ENCODE results near the gene LCE1D.

Gene LCE1D

GRCh38 chr1:152811050-152811449, 14.5 kb downstream of the LCE1D start:
- no peak for DNase-seq (ENCODE audit: low read depth)
- TF ChIP-seq CTCF (IDR thresholded peaks at IDR 0.05; ENCODE audit: control insufficient read depth, extremely low read depth, insufficient read depth): no peak
- H3K4me3 ChIP-seq (ENCODE audit: low read depth, low read length): no peak overlapping the region

GRCh38 chr1:152811671-152812070, 15.2 kb downstream of the LCE1D start, which contains the start of gene LCE1B:
Gene LCE1B (plus strand): TSS chr1:152811971. CDS start chr1:152812447, 476 bp downstream.
- no peak within 1 kb of the TSS for H3K4me3 ChIP-seq (ENCODE audit: low read depth, low read length)
- no peak for DNase-seq (ENCODE audit: low read depth)
- TF ChIP-seq CTCF (IDR thresholded peaks at IDR 0.05; ENCODE audit: control insufficient read depth, extremely low read depth, insufficient read depth): no peak

GRCh38 chr1:152817309-152817708, 20.8 kb downstream of the LCE1D start:
- no peak for TF ChIP-seq CTCF (IDR thresholded peaks at IDR 0.05; ENCODE audit: control insufficient read depth, extremely low read depth, insufficient read depth)
- no peak overlapping the region for H3K4me3 ChIP-seq (ENCODE audit: low read depth, low read length)
- DNase-seq (ENCODE audit: low read depth): no peak

GRCh38 chr1:152823294-152823693, 26.8 kb downstream of the LCE1D start:
- no peak for DNase-seq (ENCODE audit: low read depth)
- no peak for TF ChIP-seq CTCF (IDR thresholded peaks at IDR 0.05; ENCODE audit: control insufficient read depth, extremely low read depth, insufficient read depth)
- no peak overlapping the region for H3K4me3 ChIP-seq (ENCODE audit: low read depth, low read length)

GRCh38 chr1:152824964-152825363, 28.4 kb downstream of the LCE1D start:
- TF ChIP-seq CTCF (IDR thresholded peaks at IDR 0.05; ENCODE audit: control insufficient read depth, extremely low read depth, insufficient read depth): no peak
- H3K4me3 ChIP-seq (ENCODE audit: low read depth, low read length): no peak overlapping the region
- DNase-seq (ENCODE audit: low read depth): no peak

GRCh38 chr1:152827173-152827572, 30.7 kb downstream of the LCE1D start, which contains the start of gene LCE1A:
Gene LCE1A (plus strand): TSS chr1:152827473. CDS start chr1:152827473, 0 bp downstream.
- no peak for DNase-seq (ENCODE audit: low read depth)
- TF ChIP-seq CTCF (IDR thresholded peaks at IDR 0.05; ENCODE audit: control insufficient read depth, extremely low read depth, insufficient read depth): no peak
- no peak within 1 kb of the TSS for H3K4me3 ChIP-seq (ENCODE audit: low read depth, low read length)

GRCh38 chr1:152836870-152837269, 40.3 kb downstream of the LCE1D start:
- no peak overlapping the region for H3K4me3 ChIP-seq (ENCODE audit: low read depth, low read length)
- no peak for DNase-seq (ENCODE audit: low read depth)
- no peak for TF ChIP-seq CTCF (IDR thresholded peaks at IDR 0.05; ENCODE audit: control insufficient read depth, extremely low read depth, insufficient read depth)

Measured in LNCaP clone FGC (cell line).